ENCODE measurements around the gene ARHGAP44. TPM values are rescaled to one million over a fixed set of nuclear protein-coding genes. Genes with fewer than 3 reads are reported as not detected.

ARHGAP44 gene
- total RNA-seq, 2 experiments from 2014 or later: not detected

- ATAC-seq (ENCODE audit: poor library complexity) (no peak), DNase-seq (no peak)
- Mint-ChIP-seq H3K4me1 (ENCODE audit: low read depth) (no peaks in the 10 kb centered on the region), H3K27ac (no peak overlapping the region), H3K9me3 (peaks cover 21% of the 10 kb centered on the region), H3K27me3 (no peaks in the 10 kb centered on the region), H3K36me3 (ENCODE audit: low read depth) (no peaks in the 10 kb centered on the region), H3K4me3 (no peak overlapping the region)
- Histone ChIP-seq H3K27ac (ENCODE audit: low read depth in 1 of 2, low read length in 2 of 2) (no peak overlapping the region), H3K4me3 (ENCODE audit: low read length) (no peak overlapping the region), H3K27me3 (ENCODE audit: control insufficient read depth in 1 of 2, insufficient read depth in 2 of 2, low read length in 2 of 2) (no peaks in the 10 kb centered on the region), H3K4me1 (ENCODE audit: insufficient read depth, low read length) (no peaks in the 10 kb centered on the region), H3K36me3 (ENCODE audit: insufficient read depth, low read length) (no peaks in the 10 kb centered on the region), H3K9me3 (ENCODE audit: control insufficient read depth in 1 of 2, insufficient read depth in 1 of 2, low read length in 2 of 2) (peaks cover 4 to 10% of the 10 kb centered on the region in 2 experiments)
- ChIA-PET POLR2A (no interaction called here), CTCF (no interaction called here)
- intact Hi-C loops (cut with DNase I, micrococcal nuclease): no loop called here
- TF ChIP-seq, protein P1, sequence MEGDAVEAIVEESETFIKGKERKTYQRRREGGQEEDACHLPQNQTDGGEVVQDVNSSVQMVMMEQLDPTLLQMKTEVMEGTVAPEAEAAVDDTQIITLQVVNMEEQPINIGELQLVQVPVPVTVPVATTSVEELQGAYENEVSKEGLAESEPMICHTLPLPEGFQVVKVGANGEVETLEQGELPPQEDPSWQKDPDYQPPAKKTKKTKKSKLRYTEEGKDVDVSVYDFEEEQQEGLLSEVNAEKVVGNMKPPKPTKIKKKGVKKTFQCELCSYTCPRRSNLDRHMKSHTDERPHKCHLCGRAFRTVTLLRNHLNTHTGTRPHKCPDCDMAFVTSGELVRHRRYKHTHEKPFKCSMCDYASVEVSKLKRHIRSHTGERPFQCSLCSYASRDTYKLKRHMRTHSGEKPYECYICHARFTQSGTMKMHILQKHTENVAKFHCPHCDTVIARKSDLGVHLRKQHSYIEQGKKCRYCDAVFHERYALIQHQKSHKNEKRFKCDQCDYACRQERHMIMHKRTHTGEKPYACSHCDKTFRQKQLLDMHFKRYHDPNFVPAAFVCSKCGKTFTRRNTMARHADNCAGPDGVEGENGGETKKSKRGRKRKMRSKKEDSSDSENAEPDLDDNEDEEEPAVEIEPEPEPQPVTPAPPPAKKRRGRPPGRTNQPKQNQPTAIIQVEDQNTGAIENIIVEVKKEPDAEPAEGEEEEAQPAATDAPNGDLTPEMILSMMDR (IDR thresholded peaks at IDR 0.05): no peak
These were observed 23.6 kb downstream of the ARHGAP44 start for GRCh38 chr17:12812877-12813276.

GRCh38 chr17:12813664-12814063 lies 24.4 kb downstream of the ARHGAP44 start:
- Histone ChIP-seq H3K9me3 (ENCODE audit: control insufficient read depth in 1 of 2, insufficient read depth in 1 of 2, low read length in 2 of 2) (peaks cover 4% of the 10 kb centered on the region in 2 experiments), H3K27ac (ENCODE audit: low read depth in 1 of 2, low read length in 2 of 2) (no peak overlapping the region), H3K4me3 (ENCODE audit: low read length) (no peak overlapping the region), H3K4me1 (ENCODE audit: insufficient read depth, low read length) (no peaks in the 10 kb centered on the region), H3K36me3 (ENCODE audit: insufficient read depth, low read length) (no peaks in the 10 kb centered on the region), H3K27me3 (ENCODE audit: control insufficient read depth in 1 of 2, insufficient read depth in 2 of 2, low read length in 2 of 2) (no peaks in the 10 kb centered on the region)
- TF ChIP-seq, protein P1 (IDR thresholded peaks at IDR 0.05): no peak
- H3K4me3 Mint-ChIP-seq: no peak overlapping the region
- H3K9me3 Mint-ChIP-seq: peaks cover 20% of the 10 kb centered on the region
- intact Hi-C loops (cut with DNase I, micrococcal nuclease): no loop called here
- CTCF ChIA-PET: no interaction called here
- H3K27ac Mint-ChIP-seq: no peak overlapping the region
- ATAC-seq (ENCODE audit: poor library complexity) (no peak), DNase-seq (no peak)
- H3K36me3 Mint-ChIP-seq (ENCODE audit: low read depth): no peaks in the 10 kb centered on the region
- POLR2A ChIA-PET: no interaction called here
- H3K4me1 Mint-ChIP-seq (ENCODE audit: low read depth): no peaks in the 10 kb centered on the region
- H3K27me3 Mint-ChIP-seq: no peaks in the 10 kb centered on the region

DNA sequence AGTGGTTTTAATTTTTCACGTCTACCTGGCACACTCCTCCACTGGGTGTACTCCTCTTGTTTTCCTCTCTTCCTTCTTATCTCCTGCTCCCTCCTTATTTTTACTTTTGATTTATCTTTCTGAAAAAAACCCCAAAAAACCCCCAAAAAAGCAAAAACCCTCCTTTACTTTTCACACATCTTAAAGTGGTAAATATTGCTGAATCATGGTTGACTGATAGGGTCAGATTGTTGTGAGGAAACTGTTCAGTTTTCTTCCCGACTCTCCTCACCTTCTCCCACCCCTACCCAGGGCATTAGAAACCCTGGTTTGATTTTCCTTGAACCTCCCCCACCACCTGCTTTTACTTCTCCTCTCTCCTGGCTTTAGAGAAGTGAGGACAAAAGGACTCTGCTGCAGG lies 25.4 kb downstream of the ARHGAP44 start:
- Histone ChIP-seq H3K27me3 (ENCODE audit: control insufficient read depth in 1 of 2, insufficient read depth in 2 of 2, low read length in 2 of 2) (no peaks in the 10 kb centered on the region), H3K4me3 (ENCODE audit: low read length) (no peak overlapping the region), H3K27ac (ENCODE audit: low read depth in 1 of 2, low read length in 2 of 2) (no peak overlapping the region), H3K36me3 (ENCODE audit: insufficient read depth, low read length) (no peaks in the 10 kb centered on the region), H3K4me1 (ENCODE audit: insufficient read depth, low read length) (no peaks in the 10 kb centered on the region), H3K9me3 (ENCODE audit: control insufficient read depth in 1 of 2, insufficient read depth in 1 of 2, low read length in 2 of 2) (peaks cover under 1 to 2% of the 10 kb centered on the region in 2 experiments)
- Mint-ChIP-seq H3K9me3 (peaks cover 12% of the 10 kb centered on the region), H3K27me3 (no peaks in the 10 kb centered on the region), H3K4me1 (ENCODE audit: low read depth) (no peaks in the 10 kb centered on the region), H3K27ac (no peak overlapping the region), H3K4me3 (no peak overlapping the region), H3K36me3 (ENCODE audit: low read depth) (no peaks in the 10 kb centered on the region)
- POLR2A ChIA-PET: no interaction called here
- ATAC-seq (ENCODE audit: poor library complexity): no peak
- no peak for DNase-seq
- TF ChIP-seq, protein P1 (IDR thresholded peaks at IDR 0.05): no peak
- CTCF ChIA-PET: no interaction called here
- intact Hi-C loops (cut with DNase I, micrococcal nuclease): no loop called here

Data from CD4-positive, alpha-beta T cell (primary cell).